ENCODE results near the gene PRKAR1B.

PRKAR1B gene

GRCh38 chr7:519484-520390, 207.3 kb downstream of the PRKAR1B start, which contains the start of gene PDGFA:
Gene PDGFA, minus strand, starts transcription at chr7:519846. Its CDS starts 845 bp downstream, at chr7:519001.
- DNase-seq (ENCODE audit: low spot score): peak; percentile 85

GRCh38 chr7:518630-519483, 208.2 kb downstream of the PRKAR1B start:
- DNase-seq (ENCODE audit: low spot score): peak; percentile 87

GRCh38 chr7:517774-518629, 209.1 kb downstream of the PRKAR1B start:
- DNase-seq (ENCODE audit: low spot score): peak; percentile 82

GRCh38 chr7:516606-517456, 210.2 kb downstream of the PRKAR1B start:
- DNase-seq (ENCODE audit: low spot score): peak; percentile 84

- DNase-seq (ENCODE audit: low spot score): no peak
Observed at GRCh38 chr7:516216-516605, 210.9 kb downstream of the PRKAR1B start.

- DNase-seq (ENCODE audit: low spot score): no peak
Observed at GRCh38 chr7:515628-516027, 211.5 kb downstream of the PRKAR1B start.

- DNase-seq (ENCODE audit: low spot score): peak; percentile 50
Observed at GRCh38 chr7:514651-515598, 212.2 kb downstream of the PRKAR1B start.

GRCh38 chr7:514242-514641, 212.8 kb downstream of the PRKAR1B start:
- DNase-seq (ENCODE audit: low spot score): no peak

GRCh38 chr7:513521-514166, 213.4 kb downstream of the PRKAR1B start:
- peak; percentile 42 for DNase-seq (ENCODE audit: low spot score)

GRCh38 chr7:512541-513311, 214.4 kb downstream of the PRKAR1B start:
- DNase-seq (ENCODE audit: low spot score): no peak

- DNase-seq (ENCODE audit: low spot score): no peak
Observed at GRCh38 chr7:512146-512510, 215.0 kb downstream of the PRKAR1B start.

GRCh38 chr7:511476-512145, 215.5 kb downstream of the PRKAR1B start:
- no peak for DNase-seq (ENCODE audit: low spot score)

GRCh38 chr7:510782-511281, 216.2 kb downstream of the PRKAR1B start:
- DNase-seq (ENCODE audit: low spot score): no peak

GRCh38 chr7:510131-510481, 217.0 kb downstream of the PRKAR1B start:
- no peak for DNase-seq (ENCODE audit: low spot score)

GRCh38 chr7:509426-510130, 217.5 kb downstream of the PRKAR1B start:
- DNase-seq (ENCODE audit: low spot score): no peak

GRCh38 chr7:508461-509170, 218.5 kb downstream of the PRKAR1B start:
- no peak for DNase-seq (ENCODE audit: low spot score)
